GM06990 (cell line): ENCODE results near the gene RAP1GDS1.
"Not testable (repeated sequence)": the region's sequence is repeated elsewhere in the genome, so short reads cannot be mapped to it uniquely, and the experiment has no call there.

Source experiments
- DNase-seq: peaks from one replicate; pipeline ENCODE4 v3.0.0-alpha.2; 2011; ENCODE audit not compliant: insufficient read length; ENCODE audit errors: extremely low read depth
- H3K27me3 ChIP-seq: replicated peaks from 2 replicates; pipeline ENCODE4 v1.6.0; 2011; ENCODE audit warnings: low read length; ENCODE audit not compliant: control insufficient read depth, insufficient read depth
- H3K36me3 ChIP-seq: 2 replicates; pipeline ENCODE4 v1.5.1; 2011; ENCODE audit warnings: low read length; ENCODE audit not compliant: control insufficient read depth, insufficient read depth
- H3K4me3 ChIP-seq: replicated peaks from 2 replicates; pipeline ENCODE4 v1.5.1; 2011; ENCODE audit warnings: low read depth, mild to moderate bottlenecking, control low read depth, low read length
- TF ChIP-seq, protein P1 (sequence below): IDR thresholded peaks from 2 replicates; pipeline ENCODE4 v1.5.1; 2011; ENCODE audit warnings: low read length, control low read depth, mild to moderate bottlenecking, inconsistent platforms; ENCODE audit not compliant: insufficient read depth, poor library complexity, severe bottlenecking

Gene RAP1GDS1

DNA sequence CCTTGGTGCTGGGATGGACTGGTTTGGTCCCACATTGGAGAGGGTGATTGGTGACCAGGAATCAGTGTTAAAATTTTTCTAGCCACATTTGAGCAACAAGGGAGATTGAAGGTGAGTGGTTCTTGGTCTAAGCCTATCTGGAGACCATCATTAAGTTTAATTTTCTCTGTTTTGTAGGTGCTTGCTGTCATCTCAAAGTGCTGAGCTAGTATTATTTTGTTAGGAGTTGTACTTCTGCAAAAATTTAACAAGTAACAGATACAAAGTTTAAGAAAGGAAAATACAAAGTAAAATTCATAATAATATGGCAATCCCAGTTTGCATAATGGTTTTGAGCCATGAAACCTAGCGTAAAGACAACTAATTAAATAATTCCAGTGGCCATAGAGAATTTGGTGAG is 66.5 kb downstream of the RAP1GDS1 start:
- H3K27me3 ChIP-seq = no peaks in the 10 kb centered on the region
- H3K36me3 ChIP-seq = no peaks in the 10 kb centered on the region
- no peak overlapping the region for H3K4me3 ChIP-seq
- DNase-seq = no peak
- TF ChIP-seq, protein P1, sequence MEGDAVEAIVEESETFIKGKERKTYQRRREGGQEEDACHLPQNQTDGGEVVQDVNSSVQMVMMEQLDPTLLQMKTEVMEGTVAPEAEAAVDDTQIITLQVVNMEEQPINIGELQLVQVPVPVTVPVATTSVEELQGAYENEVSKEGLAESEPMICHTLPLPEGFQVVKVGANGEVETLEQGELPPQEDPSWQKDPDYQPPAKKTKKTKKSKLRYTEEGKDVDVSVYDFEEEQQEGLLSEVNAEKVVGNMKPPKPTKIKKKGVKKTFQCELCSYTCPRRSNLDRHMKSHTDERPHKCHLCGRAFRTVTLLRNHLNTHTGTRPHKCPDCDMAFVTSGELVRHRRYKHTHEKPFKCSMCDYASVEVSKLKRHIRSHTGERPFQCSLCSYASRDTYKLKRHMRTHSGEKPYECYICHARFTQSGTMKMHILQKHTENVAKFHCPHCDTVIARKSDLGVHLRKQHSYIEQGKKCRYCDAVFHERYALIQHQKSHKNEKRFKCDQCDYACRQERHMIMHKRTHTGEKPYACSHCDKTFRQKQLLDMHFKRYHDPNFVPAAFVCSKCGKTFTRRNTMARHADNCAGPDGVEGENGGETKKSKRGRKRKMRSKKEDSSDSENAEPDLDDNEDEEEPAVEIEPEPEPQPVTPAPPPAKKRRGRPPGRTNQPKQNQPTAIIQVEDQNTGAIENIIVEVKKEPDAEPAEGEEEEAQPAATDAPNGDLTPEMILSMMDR = no peak

DNA sequence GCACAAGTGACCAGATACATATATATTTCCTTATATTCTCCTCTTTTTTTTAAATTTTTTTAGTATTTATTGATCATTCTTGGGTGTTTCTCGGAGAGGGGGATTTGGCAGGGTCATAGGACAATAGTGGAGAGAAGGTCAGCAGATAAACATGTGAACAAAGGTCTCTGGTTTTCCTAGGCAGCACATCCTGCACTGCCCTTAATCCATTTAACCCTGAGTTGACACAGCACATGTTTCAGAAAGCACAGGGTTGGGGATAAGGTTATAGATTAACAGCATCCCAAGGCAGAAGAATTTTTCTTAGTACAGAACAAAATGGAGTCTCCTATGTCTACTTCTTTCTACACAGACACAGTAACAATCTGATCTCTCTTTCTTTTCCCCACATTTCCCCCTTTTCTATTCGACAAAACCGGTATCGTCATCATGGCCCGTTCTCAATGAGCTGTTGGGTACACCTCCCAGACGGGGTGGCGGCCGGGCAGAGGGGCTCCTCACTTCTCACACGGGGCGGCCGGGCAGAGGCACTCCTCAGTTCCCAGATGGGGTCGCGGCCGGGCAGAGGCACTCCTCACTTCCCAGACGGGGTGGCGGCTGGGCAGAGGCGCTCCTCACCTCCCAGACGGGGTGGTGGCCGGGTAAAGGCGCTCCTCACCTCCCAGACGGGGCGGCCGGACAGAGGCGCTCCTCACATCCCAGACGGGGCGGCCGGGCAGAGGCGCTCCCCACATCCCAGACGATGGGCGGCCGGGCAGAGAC is 68.9 kb downstream of the RAP1GDS1 start:
- DNase-seq, H3K4me3 ChIP-seq, H3K36me3 ChIP-seq, H3K27me3 ChIP-seq: not testable (repeated sequence)

GRCh38 chr4:98332017-98332416 is 70.8 kb downstream of the RAP1GDS1 start:
- H3K36me3 ChIP-seq = no peaks in the 10 kb centered on the region
- no peak overlapping the region for H3K4me3 ChIP-seq
- DNase-seq = no peak
- TF ChIP-seq, protein P1 = no peak
- no peaks in the 10 kb centered on the region for H3K27me3 ChIP-seq

- H3K4me3 ChIP-seq = no peak overlapping the region
- H3K36me3 ChIP-seq = no peaks in the 10 kb centered on the region
- DNase-seq = no peak
- H3K27me3 ChIP-seq = no peaks in the 10 kb centered on the region
- TF ChIP-seq, protein P1 = no peak
Observed at GRCh38 chr4:98334461-98334860, 73.3 kb downstream of the RAP1GDS1 start.

DNA sequence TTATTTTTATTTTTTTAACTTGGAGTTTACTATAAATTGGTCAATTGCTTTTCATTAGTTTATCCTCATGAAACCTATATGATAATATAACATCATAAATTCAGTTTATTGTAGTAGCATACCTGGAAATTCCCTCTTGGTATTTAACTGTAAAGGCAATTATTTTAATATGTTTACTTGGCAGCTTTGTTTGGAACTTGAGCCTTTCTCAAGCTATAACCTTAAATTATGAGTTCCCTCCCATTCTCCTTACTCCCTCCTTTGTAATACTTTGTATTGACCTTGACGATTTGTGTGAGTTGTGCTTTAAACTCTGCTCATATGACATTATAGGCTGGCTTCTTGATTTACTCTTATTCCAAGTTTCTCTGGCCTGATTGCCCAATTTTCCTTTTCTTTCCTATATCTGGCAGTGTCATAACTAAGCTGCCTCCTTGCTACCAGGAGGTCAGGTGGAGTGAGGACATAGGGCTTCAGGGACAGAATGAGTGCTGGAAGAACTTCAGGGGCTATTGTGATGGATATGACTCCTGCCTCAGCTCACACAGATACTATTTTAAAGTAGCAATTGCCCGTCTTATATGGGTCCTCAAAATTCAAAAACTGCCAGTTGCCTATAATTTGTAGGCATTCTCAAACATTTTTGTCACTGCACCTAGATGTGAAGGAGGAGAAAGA is 77.7 kb downstream of the RAP1GDS1 start:
- Histone ChIP-seq H3K36me3 (no peaks in the 10 kb centered on the region), H3K27me3 (no peaks in the 10 kb centered on the region), H3K4me3 (no peak overlapping the region)
- no peak for DNase-seq
- TF ChIP-seq, protein P1 = no peak

- H3K4me3 ChIP-seq = no peak overlapping the region
- H3K36me3 ChIP-seq = no peaks in the 10 kb centered on the region
- no peak for DNase-seq
- no peaks in the 10 kb centered on the region for H3K27me3 ChIP-seq
- TF ChIP-seq, protein P1 = no peak
Observed at GRCh38 chr4:98341309-98341708, 80.1 kb downstream of the RAP1GDS1 start.
